CD14-positive monocyte (primary cell): ENCODE data around the gene OR7G3. TPM values are rescaled to one million over a fixed set of nuclear protein-coding genes. Genes with fewer than 3 reads are reported as not detected.

Experiments
- DNase-seq, 3 donors: peaks; one replicate each; pipeline ENCODE4 v3.0.0-alpha.2; 2011 to 2022
- H2AFZ ChIP-seq: 2 replicates; pipeline ENCODE4 v1.6.0; 2012; ENCODE audit warnings: mild to moderate bottlenecking, low read depth, low read length, inconsistent platforms; ENCODE audit not compliant: insufficient read depth, poor library complexity, severe bottlenecking
- H3K27ac ChIP-seq, 2 donors: 1 replicate in 1 of 2; 2 replicates in 1 of 2; pipeline ENCODE4 v1.5.1; 2012 to 2013; ENCODE audit warnings: low read length in 2 of 2, control low read depth in 1 of 2, inconsistent platforms in 1 of 2, low read depth in 1 of 2, mild to moderate bottlenecking in 1 of 2
- H3K27me3 ChIP-seq, 2 donors: one replicate each; pipeline versions ENCODE4 v1.6.0 to v1.6.1; 2011 to 2013; ENCODE audit warnings: low read length in 2 of 2; ENCODE audit not compliant: control insufficient read depth in 2 of 2, insufficient read depth in 2 of 2
- H3K36me3 ChIP-seq, 2 donors: replicated peaks in 1 of 2; 1 replicate in 1 of 2; 2 replicates in 1 of 2; pipeline versions ENCODE4 v1.5.1 to v1.6.1; 2012 to 2013; ENCODE audit warnings: low read length in 2 of 2, control low read depth in 1 of 2, inconsistent platforms in 1 of 2, mild to moderate bottlenecking in 1 of 2; ENCODE audit not compliant: insufficient read depth in 2 of 2, control insufficient read depth in 1 of 2
- H3K4me1 ChIP-seq, 2 donors: 1 replicate in 1 of 2; 2 replicates in 1 of 2; pipeline versions ENCODE4 v1.5.1 to v1.6.1; 2012 to 2013; ENCODE audit warnings: low read length in 2 of 2, control low read depth in 1 of 2, inconsistent platforms in 1 of 2, mild to moderate bottlenecking in 1 of 2, moderate library complexity in 1 of 2; ENCODE audit not compliant: insufficient read depth in 2 of 2, control insufficient read depth in 1 of 2
- H3K4me2 ChIP-seq: replicated peaks from 2 replicates; pipeline ENCODE3; 2012; ENCODE audit warnings: low read length, moderate library complexity, mild to moderate bottlenecking; ENCODE audit not compliant: poor library complexity, severe bottlenecking; ENCODE audit errors: extremely low read depth
- H3K4me3 ChIP-seq, 3 experiments: fragments of 200-600 bp in 1 of 3; sonication (generic) in 1 of 3; replicated peaks in 1 of 3; 1 replicate in 2 of 3; 2 replicates in 1 of 3; pipeline ENCODE4 v1.5.1; 2011 to 2013; ENCODE audit warnings: low read length in 3 of 3, mild to moderate bottlenecking in 3 of 3, control low read depth in 2 of 3, low read depth in 2 of 3, inconsistent platforms in 1 of 3, moderate library complexity in 1 of 3
- H3K79me2 ChIP-seq: 2 replicates; pipeline ENCODE4 v1.6.0; 2012; ENCODE audit warnings: mild to moderate bottlenecking, control low read depth, inconsistent platforms, low read length, moderate library complexity; ENCODE audit not compliant: insufficient read depth
- H3K9ac ChIP-seq: 2 replicates; pipeline ENCODE4 v1.6.0; 2017; ENCODE audit warnings: low read length, mild to moderate bottlenecking; ENCODE audit not compliant: insufficient read depth, poor library complexity, severe bottlenecking
- H3K9me3 ChIP-seq, 2 donors: replicated peaks in 1 of 2; 1 replicate in 1 of 2; 2 replicates in 1 of 2; pipeline versions ENCODE4 v1.5.1 to v1.6.1; 2012 to 2013; ENCODE audit warnings: low read length in 2 of 2, control low read depth in 1 of 2; ENCODE audit not compliant: control insufficient read depth in 1 of 2, insufficient read depth in 1 of 2
- H4K20me1 ChIP-seq: 2 replicates; pipeline ENCODE4 v1.6.0; 2012; ENCODE audit warnings: mild to moderate bottlenecking, low read length, control low read depth, moderate library complexity; ENCODE audit not compliant: insufficient read depth
- H3K27ac Mint-ChIP-seq, 7 donors: one replicate each; pipeline ENCODE4 v1.8.0; 2020; ENCODE audit warnings: mild to moderate bottlenecking in 7 of 7, mixed read lengths in 7 of 7, moderate library complexity in 6 of 7, inconsistent platforms in 2 of 7
- H3K27me3 Mint-ChIP-seq, 3 donors: one replicate each; pipeline ENCODE4 v1.8.0; 2021 to 2022; ENCODE audit warnings: low read depth in 3 of 3, mild to moderate bottlenecking in 3 of 3, mixed read lengths in 3 of 3, moderate library complexity in 3 of 3, inconsistent platforms in 1 of 3
- H3K36me3 Mint-ChIP-seq, 2 donors: one replicate each; pipeline ENCODE4 v1.8.0; 2020; ENCODE audit warnings: mixed read lengths in 2 of 2, inconsistent platforms in 1 of 2, mild to moderate bottlenecking in 1 of 2
- H3K4me1 Mint-ChIP-seq: one replicate; pipeline ENCODE4 v1.8.0; 2020; ENCODE audit warnings: mild to moderate bottlenecking, mixed read lengths
- H3K4me3 Mint-ChIP-seq, 2 donors: one replicate each; pipeline ENCODE4 v1.8.0; 2020; ENCODE audit warnings: mild to moderate bottlenecking in 2 of 2, mixed read lengths in 2 of 2, moderate library complexity in 1 of 2
- H3K9me3 Mint-ChIP-seq, 7 donors: one replicate each; pipeline ENCODE4 v1.8.0; 2020 to 2022; ENCODE audit warnings: mixed read lengths in 7 of 7, mild to moderate bottlenecking in 6 of 7, moderate library complexity in 6 of 7, inconsistent platforms in 2 of 7
- WGBS: methylation state at CpG from one replicate; pipeline ENCODE4 v1.1.5; 2013; ENCODE audit warnings: missing lambda C conversion rate; ENCODE audit not compliant: insufficient coverage; 5-methylcytosine and 5-hydroxymethylcytosine counted together
- intact Hi-C, 2 donors: fragments of 100-400 bp; cut with micrococcal nuclease; formaldehyde crosslinking; loops; one replicate each; pipeline versions ENCODE4 v1.15.0 to v1.15.1; 2023
- polyA plus RNA-seq, 3 donors: library from polyadenylated mRNA; depleted of rRNA in 1 of 3; unstranded in 2 of 3; stranded (reverse) in 1 of 3; fragments of 300-500 nt in 2 of 3; fragments of >200 nt in 1 of 3; fragmentation: Illumina TruSeq in 2 of 3; gene quantifications; 1 replicate in 2 of 3; 2 replicates in 1 of 3; pipeline ENCODE4 v1.2.3, GENCODE V29; 2012 to 2021
- TF ChIP-seq, protein P1 (sequence below): fragments of 200-600 bp; IDR thresholded peaks from one replicate; pipeline ENCODE4 v1.8.0; 2022; ENCODE audit warnings: antibody characterized with exemption, mild to moderate bottlenecking

Gene OR7G3
- polyA plus RNA-seq, 3 donors, result not detected

DNA sequence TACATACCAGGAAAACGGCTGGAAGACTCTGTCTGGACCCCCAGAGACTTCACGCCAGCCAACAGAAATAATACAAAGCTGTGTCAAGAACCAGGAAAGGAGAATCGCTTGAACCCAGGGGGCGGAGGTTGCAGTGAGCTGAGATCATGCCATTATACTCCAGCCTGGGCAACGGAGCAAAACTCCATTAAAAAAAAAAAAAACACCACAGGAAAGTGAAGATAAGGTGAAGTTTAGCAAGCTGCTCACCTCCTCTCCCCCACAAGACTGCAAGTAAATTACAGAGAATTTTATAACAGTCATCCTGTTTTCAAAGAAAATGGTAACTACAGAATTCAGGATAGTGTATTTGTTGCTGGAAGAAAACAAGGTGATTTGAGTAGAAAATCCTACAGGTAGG lies 10.2 kb downstream of the OR7G3 start:
- Mint-ChIP-seq H3K27me3 (peaks cover 5 to 20% (median 12%) of the 10 kb centered on the region in 3 donors), H3K27ac (no peak overlapping the region), H3K4me1 (no peaks in the 10 kb centered on the region), H3K9me3 (peaks cover 0 to 2% (median 0%) of the 10 kb centered on the region in 7 donors), H3K4me3 (no peak overlapping the region), H3K36me3 (no peaks in the 10 kb centered on the region)
- Histone ChIP-seq H4K20me1 (no peaks in the 10 kb centered on the region), H3K27ac (no peak overlapping the region), H3K9me3 (no peaks in the 10 kb centered on the region), H3K9ac (no peak overlapping the region), H3K79me2 (no peaks in the 10 kb centered on the region), H3K4me1 (no peaks in the 10 kb centered on the region), H3K36me3 (no peaks in the 10 kb centered on the region), H3K27me3 (no peaks in the 10 kb centered on the region), H3K4me2 (no peak overlapping the region), H3K4me3 (no peak overlapping the region), H2AFZ (no peak overlapping the region)
- WGBS, result 42% methylated on average over 2 of the region's 5 CpGs
- TF ChIP-seq, protein P1, sequence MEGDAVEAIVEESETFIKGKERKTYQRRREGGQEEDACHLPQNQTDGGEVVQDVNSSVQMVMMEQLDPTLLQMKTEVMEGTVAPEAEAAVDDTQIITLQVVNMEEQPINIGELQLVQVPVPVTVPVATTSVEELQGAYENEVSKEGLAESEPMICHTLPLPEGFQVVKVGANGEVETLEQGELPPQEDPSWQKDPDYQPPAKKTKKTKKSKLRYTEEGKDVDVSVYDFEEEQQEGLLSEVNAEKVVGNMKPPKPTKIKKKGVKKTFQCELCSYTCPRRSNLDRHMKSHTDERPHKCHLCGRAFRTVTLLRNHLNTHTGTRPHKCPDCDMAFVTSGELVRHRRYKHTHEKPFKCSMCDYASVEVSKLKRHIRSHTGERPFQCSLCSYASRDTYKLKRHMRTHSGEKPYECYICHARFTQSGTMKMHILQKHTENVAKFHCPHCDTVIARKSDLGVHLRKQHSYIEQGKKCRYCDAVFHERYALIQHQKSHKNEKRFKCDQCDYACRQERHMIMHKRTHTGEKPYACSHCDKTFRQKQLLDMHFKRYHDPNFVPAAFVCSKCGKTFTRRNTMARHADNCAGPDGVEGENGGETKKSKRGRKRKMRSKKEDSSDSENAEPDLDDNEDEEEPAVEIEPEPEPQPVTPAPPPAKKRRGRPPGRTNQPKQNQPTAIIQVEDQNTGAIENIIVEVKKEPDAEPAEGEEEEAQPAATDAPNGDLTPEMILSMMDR, result no peak
- DNase-seq, result no peak
- intact Hi-C loops, result no loop called here

DNA sequence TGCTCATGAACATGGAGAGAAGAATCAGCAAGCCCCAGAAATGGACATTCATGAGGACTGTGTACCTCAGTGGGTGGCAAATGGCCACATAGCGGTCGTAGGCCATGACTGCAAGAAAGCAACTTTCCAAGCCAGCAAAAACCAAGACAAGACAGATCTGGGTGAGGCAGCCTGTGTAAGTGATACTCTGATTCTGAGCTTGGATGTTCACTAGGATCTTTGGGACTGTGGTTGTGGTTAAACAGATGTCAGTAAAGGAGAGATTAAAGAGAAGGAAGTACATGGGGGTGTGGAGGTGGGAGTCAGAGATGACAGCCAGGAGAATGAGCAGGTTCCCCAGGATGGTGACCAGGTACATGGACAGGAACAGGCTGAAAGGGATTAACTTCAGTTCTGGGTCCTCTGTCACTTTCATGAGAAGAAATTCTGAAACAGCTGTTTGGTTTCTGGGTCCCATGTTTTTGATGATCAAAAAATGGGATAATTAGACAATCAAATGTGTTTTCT lies 11.4 kb downstream of the OR7G3 start, which contains the start of gene OR7G1:
Gene OR7G1, minus strand, starts transcription at position 457 of the 507 bp plus-strand sequence. Its CDS starts 0 bp downstream, at position 457.
- DNase-seq, result no peak
- H3K79me2 ChIP-seq, result no peaks in the 10 kb centered on the region
- no peak within 1 kb of the TSS for H3K9ac ChIP-seq
- H3K4me2 ChIP-seq, result no peak within 1 kb of the TSS
- intact Hi-C loops, result no loop called here
- H3K36me3 ChIP-seq, result no peaks in the 10 kb centered on the region
- Mint-ChIP-seq H3K9me3 (peaks cover 0 to 2% (median 0%) of the 10 kb centered on the region in 7 donors), H3K4me1 (no peaks in the 10 kb centered on the region), H3K27me3 (peaks cover 7 to 22% (median 11%) of the 10 kb centered on the region in 3 donors), H3K36me3 (no peaks in the 10 kb centered on the region), H3K4me3 (no peak within 1 kb of the TSS), H3K27ac (no peak within 1 kb of the TSS)
- H4K20me1 ChIP-seq, result no peaks in the 10 kb centered on the region
- H3K27me3 ChIP-seq, result no peaks in the 10 kb centered on the region
- no peak within 1 kb of the TSS for H2AFZ ChIP-seq
- TF ChIP-seq, protein P1, result no peak
- H3K27ac ChIP-seq, result no peak within 1 kb of the TSS
- H3K9me3 ChIP-seq, result no peaks in the 10 kb centered on the region
- 100% methylated on average over 2 of the region's 2 CpGs for WGBS
- no peak within 1 kb of the TSS for H3K4me3 ChIP-seq
- H3K4me1 ChIP-seq, result no peaks in the 10 kb centered on the region
